ENCODE results near the gene PLA2G3. TPM values are rescaled to one million over a fixed set of nuclear protein-coding genes. Genes with fewer than 3 reads are reported as not detected.

The PLA2G3 gene
- polyA plus RNA-seq, 2 of the 4 experiments (the other 2 are of a cell fraction): not detected

GRCh38 chr22:31106731-31107177 lies 33.6 kb downstream of the PLA2G3 start:
- ChIA-PET CTCF (interaction anchor here (0.7 to 3.9 kb wide), 14 partner anchors 8 to 536 kb away, joined by 3 to 50 read pairs (median 9); partner anchors contain the start of gene INPP5J), POLR2A (interaction anchor here (0.6 to 1.0 kb wide), 4 partner anchors 11 to 138 kb away, joined by 3 to 5 read pairs (median 3); partner anchors contain the start of genes MORC2 and SMTN)
- 37% methylated on average over 14 of the region's 14 CpGs for WGBS (ENCODE audit: missing lambda C conversion rate)
- Histone ChIP-seq H3K9me3 (no peaks in the 10 kb centered on the region), H3K4me1 (peaks cover 13% of the 10 kb centered on the region), H3K4me3 (peak overlapping the region; percentile 66), H3K4me2 (peak overlapping the region; percentile 79), H3K27ac (peak overlapping the region; percentile 78 to 91)
- no peak for FAIRE-seq
- TF ChIP-seq, protein P1, sequence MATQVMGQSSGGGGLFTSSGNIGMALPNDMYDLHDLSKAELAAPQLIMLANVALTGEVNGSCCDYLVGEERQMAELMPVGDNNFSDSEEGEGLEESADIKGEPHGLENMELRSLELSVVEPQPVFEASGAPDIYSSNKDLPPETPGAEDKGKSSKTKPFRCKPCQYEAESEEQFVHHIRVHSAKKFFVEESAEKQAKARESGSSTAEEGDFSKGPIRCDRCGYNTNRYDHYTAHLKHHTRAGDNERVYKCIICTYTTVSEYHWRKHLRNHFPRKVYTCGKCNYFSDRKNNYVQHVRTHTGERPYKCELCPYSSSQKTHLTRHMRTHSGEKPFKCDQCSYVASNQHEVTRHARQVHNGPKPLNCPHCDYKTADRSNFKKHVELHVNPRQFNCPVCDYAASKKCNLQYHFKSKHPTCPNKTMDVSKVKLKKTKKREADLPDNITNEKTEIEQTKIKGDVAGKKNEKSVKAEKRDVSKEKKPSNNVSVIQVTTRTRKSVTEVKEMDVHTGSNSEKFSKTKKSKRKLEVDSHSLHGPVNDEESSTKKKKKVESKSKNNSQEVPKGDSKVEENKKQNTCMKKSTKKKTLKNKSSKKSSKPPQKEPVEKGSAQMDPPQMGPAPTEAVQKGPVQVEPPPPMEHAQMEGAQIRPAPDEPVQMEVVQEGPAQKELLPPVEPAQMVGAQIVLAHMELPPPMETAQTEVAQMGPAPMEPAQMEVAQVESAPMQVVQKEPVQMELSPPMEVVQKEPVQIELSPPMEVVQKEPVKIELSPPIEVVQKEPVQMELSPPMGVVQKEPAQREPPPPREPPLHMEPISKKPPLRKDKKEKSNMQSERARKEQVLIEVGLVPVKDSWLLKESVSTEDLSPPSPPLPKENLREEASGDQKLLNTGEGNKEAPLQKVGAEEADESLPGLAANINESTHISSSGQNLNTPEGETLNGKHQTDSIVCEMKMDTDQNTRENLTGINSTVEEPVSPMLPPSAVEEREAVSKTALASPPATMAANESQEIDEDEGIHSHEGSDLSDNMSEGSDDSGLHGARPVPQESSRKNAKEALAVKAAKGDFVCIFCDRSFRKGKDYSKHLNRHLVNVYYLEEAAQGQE (IDR thresholded peaks at IDR 0.05): no peak
- no peak for TF ChIP-seq HOXB5 (CRISPR knock-in tag; IDR thresholded peaks at IDR 0.05)
- TF ChIP-seq, protein P2, sequence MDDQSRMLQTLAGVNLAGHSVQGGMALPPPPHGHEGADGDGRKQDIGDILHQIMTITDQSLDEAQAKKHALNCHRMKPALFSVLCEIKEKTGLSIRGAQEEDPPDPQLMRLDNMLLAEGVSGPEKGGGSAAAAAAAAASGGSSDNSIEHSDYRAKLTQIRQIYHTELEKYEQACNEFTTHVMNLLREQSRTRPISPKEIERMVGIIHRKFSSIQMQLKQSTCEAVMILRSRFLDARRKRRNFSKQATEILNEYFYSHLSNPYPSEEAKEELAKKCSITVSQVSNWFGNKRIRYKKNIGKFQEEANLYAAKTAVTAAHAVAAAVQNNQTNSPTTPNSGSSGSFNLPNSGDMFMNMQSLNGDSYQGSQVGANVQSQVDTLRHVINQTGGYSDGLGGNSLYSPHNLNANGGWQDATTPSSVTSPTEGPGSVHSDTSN (IDR thresholded peaks at IDR 0.05): no peak
- TF ChIP-seq JUNB (IDR thresholded peaks at IDR 0.05): no peak
- TF ChIP-seq, protein P3, sequence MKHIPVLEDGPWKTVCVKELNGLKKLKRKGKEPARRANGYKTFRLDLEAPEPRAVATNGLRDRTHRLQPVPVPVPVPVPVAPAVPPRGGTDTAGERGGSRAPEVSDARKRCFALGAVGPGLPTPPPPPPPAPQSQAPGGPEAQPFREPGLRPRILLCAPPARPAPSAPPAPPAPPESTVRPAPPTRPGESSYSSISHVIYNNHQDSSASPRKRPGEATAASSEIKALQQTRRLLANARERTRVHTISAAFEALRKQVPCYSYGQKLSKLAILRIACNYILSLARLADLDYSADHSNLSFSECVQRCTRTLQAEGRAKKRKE (CRISPR knock-in tag; IDR thresholded peaks at IDR 0.05; ENCODE audit: low read depth): no peak
- TF ChIP-seq FOSB (CRISPR knock-in tag; IDR thresholded peaks at IDR 0.05): no peak
- no peak for TF ChIP-seq HOXB13 (CRISPR knock-in tag; IDR thresholded peaks at IDR 0.05; ENCODE audit: low read depth)
- TF ChIP-seq FOSL2 (IDR thresholded peaks at IDR 0.05): no peak
- TF ChIP-seq FOSL2 (CRISPR knock-in tag; IDR thresholded peaks at IDR 0.05): no peak
- TF ChIP-seq, protein P4, sequence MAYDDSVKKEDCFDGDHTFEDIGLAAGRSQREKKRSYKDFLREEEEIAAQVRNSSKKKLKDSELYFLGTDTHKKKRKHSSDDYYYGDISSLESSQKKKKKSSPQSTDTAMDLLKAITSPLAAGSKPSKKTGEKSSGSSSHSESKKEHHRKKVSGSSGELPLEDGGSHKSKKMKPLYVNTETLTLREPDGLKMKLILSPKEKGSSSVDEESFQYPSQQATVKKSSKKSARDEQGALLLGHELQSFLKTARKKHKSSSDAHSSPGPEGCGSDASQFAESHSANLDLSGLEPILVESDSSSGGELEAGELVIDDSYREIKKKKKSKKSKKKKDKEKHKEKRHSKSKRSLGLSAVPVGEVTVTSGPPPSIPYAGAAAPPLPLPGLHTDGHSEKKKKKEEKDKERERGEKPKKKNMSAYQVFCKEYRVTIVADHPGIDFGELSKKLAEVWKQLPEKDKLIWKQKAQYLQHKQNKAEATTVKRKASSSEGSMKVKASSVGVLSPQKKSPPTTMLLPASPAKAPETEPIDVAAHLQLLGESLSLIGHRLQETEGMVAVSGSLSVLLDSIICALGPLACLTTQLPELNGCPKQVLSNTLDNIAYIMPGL (CRISPR knock-in tag; IDR thresholded peaks at IDR 0.05; ENCODE audit: borderline replicate concordance): no peak
- no peak for TF ChIP-seq SMC3 (IDR thresholded peaks at IDR 0.05)
- TF ChIP-seq NPAS2 (CRISPR knock-in tag; IDR thresholded peaks at IDR 0.05; ENCODE audit: borderline replicate concordance): no peak
- no peak for TF ChIP-seq KDM1A (IDR thresholded peaks at IDR 0.05; ENCODE audit: low read depth)
- no peak for TF ChIP-seq BHLHE40 (IDR thresholded peaks at IDR 0.05; ENCODE audit: low read depth, low read length)
- ATAC-seq: peak; percentile 25 to 45; a peak in 5 of 6 replicates
- peak in 1 of 2 experiments; percentile 21 for DNase-seq (ENCODE audit: low read depth in 1 of 2, low spot score in 1 of 2)

- no peaks in the 10 kb centered on the region for H3K9me3 ChIP-seq
- WGBS (ENCODE audit: missing lambda C conversion rate): 88% methylated on average over 4 of the region's 4 CpGs
- FAIRE-seq: no peak
- ChIA-PET CTCF (interaction anchor here (1.6 to 2.7 kb wide), 3 partner anchors 19 to 42 kb away, joined by 8 to 39 read pairs (median 11); no protein-coding TSS in a partner anchor), POLR2A (no interaction called here)
- ATAC-seq: peak; percentile 7 to 16; a peak in 4 of 6 replicates
- H3K4me3 ChIP-seq: no peak overlapping the region
- peak in 1 of 2 experiments; percentile 19 for DNase-seq (ENCODE audit: low read depth in 1 of 2, low spot score in 1 of 2)
- H3K4me1 ChIP-seq: peaks cover 14% of the 10 kb centered on the region
- H3K4me2 ChIP-seq: peak overlapping the region; percentile 79
- TF ChIP-seq, protein P4 (CRISPR knock-in tag; IDR thresholded peaks at IDR 0.05; ENCODE audit: borderline replicate concordance): no peak
- peak; percentile 69 for TF ChIP-seq MAFK (IDR thresholded peaks at IDR 0.05; ENCODE audit: partially characterized antibody)
- H3K27ac ChIP-seq: peak overlapping the region in 1 of 2 experiments; percentile 91; a peak in 1 of 6 replicates
Observed at GRCh38 chr22:31106001-31106571, 34.2 kb downstream of the PLA2G3 start.

All from A549 (cell line).